GM18526 (cell line): Measurements from ENCODE around the gene TBX5.

Experiments
- POLR2A ChIP-seq: IDR thresholded peaks from 3 replicates; pipeline ENCODE4 v1.6.1; 2011; ENCODE audit not compliant: insufficient read length; ENCODE audit errors: extremely low read depth

Gene TBX5

GRCh38 chr12:114306646-114307045, 99.3 kb downstream of the TBX5 start:
- TF ChIP-seq POLR2A = no peak

- TF ChIP-seq POLR2A = no peak
Observed at GRCh38 chr12:114305446-114305845, 100.5 kb downstream of the TBX5 start.
